Subcutaneous adipose tissue (tissue), 4 donors: ENCODE data around the gene MAML3. TPM values are rescaled to one million over a fixed set of nuclear protein-coding genes. Genes with fewer than 3 reads are reported as not detected.

ENCODE experiments used
- total RNA-seq, 4 donors: library from RNA; depleted of rRNA; stranded (reverse); fragments of >200 nt; gene quantifications; one replicate each; pipeline ENCODE4 v1.1.0, GENCODE V29; 2016
- TF ChIP-seq, protein P1 (sequence below): fragments of 450-650 bp; IDR thresholded peaks from one replicate; pipeline ENCODE4 v1.5.1; 2016; ENCODE audit warnings: low read depth, mild to moderate bottlenecking, control low read depth, antibody characterized with exemption, moderate library complexity

Gene MAML3
- total RNA-seq, 4 donors from 2014 or later = 3.5 to 11.1 (median 9.1) TPM

DNA sequence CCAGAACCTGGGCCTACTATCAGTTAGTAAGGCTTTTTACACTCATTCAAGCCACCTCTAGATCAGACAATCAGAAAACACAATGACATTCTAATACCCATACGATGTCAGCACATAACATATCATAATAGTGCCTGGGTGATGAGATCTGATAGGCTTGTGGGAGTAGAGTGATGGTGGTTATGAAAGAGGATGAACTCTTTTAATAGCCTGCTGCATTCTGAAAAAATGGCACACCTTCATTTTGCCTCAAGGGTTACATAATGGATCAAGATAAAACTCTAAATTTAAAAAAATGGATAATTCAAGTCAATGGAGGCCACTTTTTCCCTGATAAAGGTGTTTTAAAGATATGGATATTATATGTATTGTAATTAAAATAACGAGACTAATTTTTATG, 215.6 kb downstream of the MAML3 start:
- TF ChIP-seq, protein P1, sequence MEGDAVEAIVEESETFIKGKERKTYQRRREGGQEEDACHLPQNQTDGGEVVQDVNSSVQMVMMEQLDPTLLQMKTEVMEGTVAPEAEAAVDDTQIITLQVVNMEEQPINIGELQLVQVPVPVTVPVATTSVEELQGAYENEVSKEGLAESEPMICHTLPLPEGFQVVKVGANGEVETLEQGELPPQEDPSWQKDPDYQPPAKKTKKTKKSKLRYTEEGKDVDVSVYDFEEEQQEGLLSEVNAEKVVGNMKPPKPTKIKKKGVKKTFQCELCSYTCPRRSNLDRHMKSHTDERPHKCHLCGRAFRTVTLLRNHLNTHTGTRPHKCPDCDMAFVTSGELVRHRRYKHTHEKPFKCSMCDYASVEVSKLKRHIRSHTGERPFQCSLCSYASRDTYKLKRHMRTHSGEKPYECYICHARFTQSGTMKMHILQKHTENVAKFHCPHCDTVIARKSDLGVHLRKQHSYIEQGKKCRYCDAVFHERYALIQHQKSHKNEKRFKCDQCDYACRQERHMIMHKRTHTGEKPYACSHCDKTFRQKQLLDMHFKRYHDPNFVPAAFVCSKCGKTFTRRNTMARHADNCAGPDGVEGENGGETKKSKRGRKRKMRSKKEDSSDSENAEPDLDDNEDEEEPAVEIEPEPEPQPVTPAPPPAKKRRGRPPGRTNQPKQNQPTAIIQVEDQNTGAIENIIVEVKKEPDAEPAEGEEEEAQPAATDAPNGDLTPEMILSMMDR = no peak

DNA sequence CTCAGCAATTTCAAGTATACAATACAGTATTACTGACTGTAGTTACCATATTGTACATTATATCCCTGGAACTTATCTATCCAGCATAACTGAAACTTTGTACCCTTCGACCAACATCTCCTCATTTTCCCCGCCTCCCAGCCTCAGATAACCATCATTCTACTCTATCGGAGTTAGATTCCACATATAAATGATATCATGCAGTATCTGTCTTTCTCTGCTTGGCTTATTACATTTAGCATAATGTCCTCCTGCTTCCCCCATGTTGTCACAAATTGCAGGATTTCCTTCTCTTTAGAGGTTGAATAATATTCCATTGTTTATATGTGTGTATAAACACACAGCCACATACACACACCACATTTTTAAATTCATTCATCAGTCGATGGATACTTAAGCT, 218.1 kb downstream of the MAML3 start:
- TF ChIP-seq, protein P1 = no peak

DNA sequence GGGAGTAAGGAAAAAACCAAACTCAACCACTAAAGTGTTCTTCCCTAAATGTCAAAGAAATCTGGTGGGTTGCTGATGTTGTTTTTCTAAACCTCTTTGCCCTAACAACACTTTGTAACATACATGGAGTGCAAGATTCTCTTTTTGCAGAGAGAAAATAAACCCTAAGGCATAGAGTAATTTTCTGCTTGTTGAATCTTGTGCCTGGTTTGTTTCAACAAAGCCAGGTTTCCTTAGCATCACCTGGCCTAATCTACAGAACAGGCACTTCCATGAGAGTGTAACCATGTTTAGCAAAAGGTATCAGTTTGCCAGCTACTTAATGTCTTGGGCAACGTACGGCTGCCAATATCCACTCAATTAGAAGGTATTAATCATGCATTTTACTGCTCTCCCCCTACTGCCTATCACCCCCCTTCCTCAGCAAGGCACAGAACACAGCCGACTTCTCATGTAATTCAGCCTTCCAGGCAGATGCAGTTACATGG, 219.2 kb downstream of the MAML3 start:
- TF ChIP-seq, protein P1 = no peak

DNA sequence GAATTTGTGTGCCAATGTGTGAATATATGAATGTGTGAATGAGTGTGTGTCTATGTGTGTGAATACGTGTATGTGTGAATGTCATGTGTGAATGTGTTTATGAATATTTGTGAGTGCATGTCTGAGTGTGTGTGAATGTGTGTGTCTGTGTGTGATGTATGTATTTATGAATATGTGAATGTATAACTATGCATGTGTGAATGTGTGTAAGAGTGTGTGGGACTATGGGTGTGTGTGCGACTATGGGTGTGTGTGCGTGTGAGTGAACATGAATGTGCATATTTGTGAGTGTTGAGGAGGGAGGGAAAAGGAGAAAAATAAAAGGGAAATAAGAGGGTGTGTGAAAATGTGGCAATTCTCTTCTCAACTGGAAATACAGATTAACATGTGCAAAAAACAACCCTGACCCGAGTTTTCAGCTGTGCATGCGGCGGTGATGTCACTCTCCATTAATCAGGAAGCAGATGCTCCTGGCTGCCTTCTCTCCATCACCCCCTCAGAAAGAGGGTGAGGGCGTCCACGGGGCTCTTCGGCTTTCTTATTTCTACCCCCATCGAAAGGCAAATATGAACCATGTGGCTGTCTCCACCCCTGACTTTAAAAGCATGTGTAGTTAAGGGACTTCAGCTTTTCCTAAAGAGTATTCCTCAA, 219.8 kb downstream of the MAML3 start:
- TF ChIP-seq, protein P1 = no peak

DNA sequence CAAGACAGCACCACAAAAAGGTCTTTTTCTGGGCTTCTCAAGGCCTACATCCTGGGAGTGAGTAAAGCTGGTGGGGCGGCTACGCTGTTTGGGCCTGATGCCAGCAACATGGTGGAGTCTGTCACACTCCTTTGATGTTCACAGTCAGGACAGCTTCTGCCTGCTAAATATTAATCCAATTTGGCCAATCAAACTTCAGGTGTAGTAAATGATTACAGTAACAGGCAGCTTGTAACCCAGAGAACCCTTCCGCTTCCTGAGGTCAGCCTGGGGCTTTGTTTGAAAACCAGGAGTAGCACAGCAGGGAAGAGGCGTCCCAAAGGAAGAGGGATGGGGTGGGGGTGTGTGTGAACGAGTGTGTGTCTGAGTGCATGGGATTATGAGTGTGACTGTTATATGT, 220.4 kb downstream of the MAML3 start:
- TF ChIP-seq, protein P1 = no peak

DNA sequence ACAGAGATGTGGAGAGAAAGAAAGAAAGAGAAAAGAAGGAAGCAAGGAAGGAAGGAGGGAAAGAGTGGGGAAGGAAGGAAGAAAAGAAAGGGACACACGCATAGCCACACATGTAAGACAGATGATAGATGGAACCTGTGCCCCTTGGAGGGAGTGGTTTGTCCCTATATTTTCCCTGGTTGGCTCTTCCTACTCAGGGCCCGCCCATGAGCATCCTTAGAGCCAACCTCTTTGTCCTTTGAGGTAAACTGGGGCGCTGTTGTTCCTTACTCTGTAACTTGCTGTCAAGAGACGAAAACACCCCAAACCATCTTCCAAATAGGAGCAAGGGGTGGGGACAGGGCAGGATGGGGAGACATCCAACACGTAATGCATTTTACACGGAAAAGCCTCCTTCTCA, 220.9 kb downstream of the MAML3 start:
- TF ChIP-seq, protein P1 = no peak

DNA sequence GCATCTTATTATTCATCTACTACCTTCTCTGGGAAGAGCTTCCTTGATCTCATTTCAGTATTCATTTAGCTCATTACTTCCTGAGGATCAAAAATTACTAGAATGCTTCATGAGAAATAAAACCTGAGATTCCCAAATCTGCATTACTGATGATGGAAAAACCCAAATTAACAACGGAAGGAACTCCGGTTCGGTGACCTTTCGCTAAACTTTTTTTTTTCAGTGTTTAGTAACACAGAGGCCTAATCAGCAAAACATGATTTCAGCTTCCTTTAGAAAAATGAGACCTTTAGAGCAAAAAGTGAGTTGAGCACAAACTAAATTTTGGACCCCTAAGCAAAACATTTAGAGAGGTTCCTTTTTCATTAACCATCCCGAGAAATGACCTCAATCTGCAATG, 229.2 kb downstream of the MAML3 start:
- TF ChIP-seq, protein P1 = no peak
